Tibial artery (tissue), 4 donors: Measurements from ENCODE around the gene NT5DC2.
A peak's percentile ranks its signal among the peaks of the same experiment; 100 is the strongest.

ENCODE experiments used
- DNase-seq, 2 donors: peaks; one replicate each; pipeline ENCODE4 v3.0.0-alpha.2; 2019
- H3K27ac ChIP-seq, 2 donors: fragments of 200-600 bp; sonication (generic) in 1 of 2; 1 replicate in 1 of 2; 2 replicates in 1 of 2; pipeline ENCODE4 v1.5.1; 2018 to 2019; ENCODE audit warnings: mild to moderate bottlenecking in 1 of 2
- H3K27me3 ChIP-seq, 2 donors: fragments of 200-600 bp; sonication (generic) in 1 of 2; one replicate each; pipeline versions ENCODE4 v1.5.1 to v1.6.0; 2016 to 2019
- H3K36me3 ChIP-seq, 3 donors: fragments of 200-600 bp; sonication (generic) in 2 of 3; one replicate each; pipeline ENCODE4 v1.5.1; 2016 to 2019; ENCODE audit warnings: mild to moderate bottlenecking in 2 of 3
- H3K4me1 ChIP-seq, 4 donors: fragments of 200-600 bp; sonication (generic) in 2 of 4; 1 replicate in 3 of 4; 2 replicates in 1 of 4; pipeline ENCODE4 v1.5.1; 2016 to 2019
- H3K4me3 ChIP-seq, 2 donors: fragments of 200-600 bp; sonication (generic) in 1 of 2; 1 replicate in 1 of 2; 2 replicates in 1 of 2; pipeline ENCODE4 v1.5.1; 2018 to 2019; ENCODE audit warnings: mild to moderate bottlenecking in 2 of 2
- H3K9me3 ChIP-seq, 3 donors: fragments of 200-600 bp; sonication (generic) in 1 of 3; one replicate each; pipeline ENCODE4 v1.5.1; 2016 to 2019
- CTCF ChIP-seq, 2 experiments: fragments of 200-600 bp in 1 of 2; fragments of 450-650 bp in 1 of 2; IDR thresholded peaks; one replicate each; pipeline ENCODE4 v1.5.1; 2017 to 2019; ENCODE audit warnings: antibody characterized with exemption in 2 of 2, mild to moderate bottlenecking in 1 of 2, moderate library complexity in 1 of 2
- intact Hi-C: fragments of 100-400 bp; cut with DNase I; formaldehyde crosslinking; loops from one replicate; pipeline ENCODE4 v1.15.0; 2023; ENCODE audit warnings: low total_unique reads

Gene NT5DC2

GRCh38 chr3:52519445-52520140 is 14.1 kb downstream of the NT5DC2 start:
- Histone ChIP-seq H3K9me3 (no peaks in the 10 kb centered on the region), H3K27me3 (no peaks in the 10 kb centered on the region), H3K36me3 (peaks cover 0 to 14% (median 11%) of the 10 kb centered on the region in 3 donors), H3K4me3 (no peak overlapping the region), H3K27ac (no peak overlapping the region), H3K4me1 (peaks cover 0 to 13% (median 5%) of the 10 kb centered on the region in 4 donors)
- no peak for TF ChIP-seq CTCF (IDR thresholded peaks at IDR 0.05)
- no peak for DNase-seq
- intact Hi-C loops: no loop called here

- Histone ChIP-seq H3K4me3 (peak overlapping the region; percentile 8 to 41), H3K36me3 (peaks cover 0 to 8% (median 6%) of the 10 kb centered on the region in 3 donors), H3K27ac (no peak overlapping the region), H3K9me3 (no peaks in the 10 kb centered on the region), H3K27me3 (no peaks in the 10 kb centered on the region), H3K4me1 (peaks cover 0 to 6% (median 2%) of the 10 kb centered on the region in 4 donors)
- no peak for DNase-seq
- no peak for TF ChIP-seq CTCF (IDR thresholded peaks at IDR 0.05)
- intact Hi-C loops: no loop called here
Observed at GRCh38 chr3:52518723-52519444, 14.8 kb downstream of the NT5DC2 start.

- peaks cover 0 to 6% (median 2%) of the 10 kb centered on the region in 4 donors for H3K4me1 ChIP-seq
- H3K27me3 ChIP-seq: no peaks in the 10 kb centered on the region
- peaks cover 0 to under 1% (median 0%) of the 10 kb centered on the region in 3 donors for H3K36me3 ChIP-seq
- TF ChIP-seq CTCF (IDR thresholded peaks at IDR 0.05): no peak
- H3K9me3 ChIP-seq: no peaks in the 10 kb centered on the region
- no peak overlapping the region for H3K27ac ChIP-seq
- intact Hi-C loops: no loop called here
- H3K4me3 ChIP-seq: peak overlapping the region; percentile 8 to 41
- DNase-seq: no peak
Observed at GRCh38 chr3:52517796-52518722, 15.6 kb downstream of the NT5DC2 start.

GRCh38 chr3:52516509-52517195 is 17.0 kb downstream of the NT5DC2 start:
- no peak for TF ChIP-seq CTCF (IDR thresholded peaks at IDR 0.05)
- Histone ChIP-seq H3K4me3 (no peak overlapping the region), H3K4me1 (peaks cover 0 to 6% (median 2%) of the 10 kb centered on the region in 4 donors), H3K36me3 (no peaks in the 10 kb centered on the region), H3K9me3 (no peaks in the 10 kb centered on the region), H3K27ac (no peak overlapping the region), H3K27me3 (no peaks in the 10 kb centered on the region)
- intact Hi-C loops: no loop called here
- DNase-seq: no peak

GRCh38 chr3:52515192-52515591 is 18.5 kb downstream of the NT5DC2 start:
- Histone ChIP-seq H3K9me3 (no peaks in the 10 kb centered on the region), H3K4me3 (no peak overlapping the region), H3K27ac (no peak overlapping the region), H3K4me1 (peaks cover 0 to 6% (median 2%) of the 10 kb centered on the region in 4 donors), H3K36me3 (no peaks in the 10 kb centered on the region), H3K27me3 (no peaks in the 10 kb centered on the region)
- TF ChIP-seq CTCF (IDR thresholded peaks at IDR 0.05): no peak
- no peak for DNase-seq
- intact Hi-C loops: no loop called here
